HCT116 (cell line): Measurements from ENCODE around the gene PCCA. TPM values are rescaled to one million over a fixed set of nuclear protein-coding genes. Genes with fewer than 3 reads are reported as not detected.

Experiments
- ATAC-seq: fragments of 200-7000 bp; cut with Tn5 transposase; 2 replicates; pipeline ENCODE4 v1.9.1; 2020; ENCODE audit warnings: mild to moderate bottlenecking, moderate library complexity
- BruUV-seq: library from RNA; stranded (reverse); fragments of 400-500 nt; replicated peaks from 2 replicates; lab custom pipeline; 2021; lab: Mats Ljungman, UMichigan
- CTCF ChIA-PET: fragments of 300-600 bp; sonication (Branson Sonifier 250); formaldehyde crosslinking; loops from one replicate; lab custom pipeline; 2021; ENCODE audit warnings: antibody characterized with exemption; lab: Charles Lee
- POLR2A ChIA-PET: fragments of 300-600, 350-600 bp; sonication (Branson Sonifier 250); formaldehyde crosslinking; loops from one replicate; lab custom pipeline; 2021; ENCODE audit warnings: antibody characterized with exemption; lab: Charles Lee
- RAD21 ChIA-PET, 2 experiments: fragments of 300-600 bp; sonication (Branson Sonifier 250); formaldehyde crosslinking; loops; one replicate each; lab custom pipeline; 2023; ENCODE audit warnings: low total read pairs in 2 of 2; ENCODE audit not compliant: uncharacterized antibody in 2 of 2, unreplicated experiment in 2 of 2, low non-redundant PET in 1 of 2; lab: Charles Lee
- DNase-seq: peaks from one replicate; pipeline ENCODE4 v3.0.0-alpha.2; 2010; ENCODE audit warnings: low read depth, low spot score
- H2AFZ ChIP-seq: fragments of 200-600 bp; shearing (Covaris generic), sonication (generic); 2 replicates; pipeline ENCODE4 v1.6.1; 2017; ENCODE audit warnings: low read depth, mixed run types, mixed read lengths, antibody characterized with exemption, low read length; ENCODE audit not compliant: poor library complexity, severe bottlenecking
- H3K27ac ChIP-seq: 2 replicates; pipeline ENCODE4 v1.5.1; 2012; ENCODE audit warnings: low read depth, low read length
- H3K27me3 ChIP-seq: fragments of 200-600 bp; sonication (generic); 2 replicates; pipeline ENCODE4 v1.6.1; 2016; ENCODE audit warnings: mixed run types, low read length, mixed read lengths; ENCODE audit not compliant: insufficient read depth
- H3K36me3 ChIP-seq, 2 experiments: fragments of 200-500 bp in 1 of 2; fragments of 200-600 bp in 1 of 2; sonication (Bioruptor generic) in 1 of 2; sonication (generic) in 1 of 2; 2 replicates each; pipeline versions ENCODE4 v1.5.1 to v1.6.1; 2014 to 2016; ENCODE audit warnings: low read length in 2 of 2, inconsistent platforms in 1 of 2, mixed read lengths in 1 of 2, mixed run types in 1 of 2; ENCODE audit not compliant: insufficient read depth in 2 of 2, control insufficient read depth in 1 of 2
- H3K4me1 ChIP-seq, 2 experiments: fragments of 200-600 bp in 1 of 2; sonication (generic) in 1 of 2; 2 replicates each; pipeline versions ENCODE4 v1.5.1 to v1.6.1; 2012 to 2017; ENCODE audit warnings: low read length in 2 of 2, inconsistent platforms in 1 of 2, mild to moderate bottlenecking in 1 of 2, mixed read lengths in 1 of 2, mixed run types in 1 of 2, moderate library complexity in 1 of 2; ENCODE audit not compliant: insufficient read depth in 2 of 2, control insufficient read depth in 1 of 2
- H3K4me2 ChIP-seq: fragments of 200-600 bp; sonication (generic); 2 replicates; pipeline ENCODE4 v1.6.1; 2017; ENCODE audit warnings: mixed run types, low read length, mixed read lengths
- H3K4me3 ChIP-seq, 2 experiments: fragments of 200-600 bp in 1 of 2; sonication (generic) in 1 of 2; replicated peaks in 1 of 2; 2 replicates each; pipeline ENCODE4 v1.5.1; 2011 to 2016; ENCODE audit warnings: low read length in 2 of 2, control low read depth in 1 of 2, low read depth in 1 of 2, mild to moderate bottlenecking in 1 of 2, mixed read lengths in 1 of 2, mixed run types in 1 of 2
- H3K79me2 ChIP-seq: fragments of 200-600 bp; sonication (generic); 2 replicates; pipeline ENCODE4 v1.6.1; 2017; ENCODE audit warnings: mild to moderate bottlenecking, mixed run types, low read length, moderate library complexity, mixed read lengths; ENCODE audit not compliant: insufficient read depth
- H3K9ac ChIP-seq: fragments of 200-600 bp; sonication (generic); 2 replicates; pipeline ENCODE4 v1.6.1; 2016; ENCODE audit warnings: low read length, mixed read lengths
- H3K9me2 ChIP-seq: fragments of 200-600 bp; sonication (generic), shearing (Covaris generic); 2 replicates; pipeline ENCODE4 v1.6.1; 2017; ENCODE audit warnings: mixed run types, mild to moderate bottlenecking, moderate library complexity; ENCODE audit not compliant: insufficient read depth
- H3K9me3 ChIP-seq, 2 experiments: fragments of 200-500 bp in 1 of 2; fragments of 200-600 bp in 1 of 2; sonication (Bioruptor generic) in 1 of 2; sonication (generic) in 1 of 2; 2 replicates each; pipeline ENCODE4 v1.6.1; 2014 to 2017; ENCODE audit warnings: low read length in 2 of 2, mixed read lengths in 2 of 2, inconsistent platforms in 1 of 2, low read depth in 1 of 2, mild to moderate bottlenecking in 1 of 2, mixed run types in 1 of 2, moderate library complexity in 1 of 2; ENCODE audit not compliant: control insufficient read depth in 1 of 2, insufficient read depth in 1 of 2
- H4K20me1 ChIP-seq: fragments of 200-600 bp; sonication (generic), shearing (Covaris generic); 2 replicates; pipeline ENCODE4 v1.6.1; 2017; ENCODE audit warnings: mixed run types, mild to moderate bottlenecking, moderate library complexity; ENCODE audit not compliant: insufficient read depth
- CBX3 ChIP-seq: IDR thresholded peaks from 2 replicates; pipeline ENCODE4 v1.6.1; 2012; ENCODE audit warnings: low read depth
- CEBPB ChIP-seq: IDR thresholded peaks from 2 replicates; pipeline ENCODE4 v1.6.1; 2012; ENCODE audit warnings: low read depth
- EGR1 ChIP-seq: IDR thresholded peaks from 2 replicates; pipeline ENCODE4 v1.6.1; 2012; ENCODE audit warnings: low read depth
- ELF1 ChIP-seq: IDR thresholded peaks from 2 replicates; pipeline ENCODE4 v1.6.1; 2012; ENCODE audit warnings: low read depth, borderline replicate concordance
- EZH2 ChIP-seq: fragments of 200-600 bp; sonication (generic); IDR thresholded peaks from 2 replicates; pipeline ENCODE4 v1.6.1; 2017; ENCODE audit warnings: antibody characterized with exemption, mixed run types
- FOSL1 ChIP-seq: IDR thresholded peaks from 2 replicates; pipeline ENCODE4 v1.6.1; 2012; ENCODE audit warnings: low read depth
- JUND ChIP-seq: IDR thresholded peaks from 2 replicates; pipeline ENCODE4 v1.6.1; 2012
- MAX ChIP-seq: IDR thresholded peaks from 2 replicates; pipeline ENCODE4 v1.6.1; 2012
- POLR2AphosphoS5 ChIP-seq: IDR thresholded peaks from 2 replicates; pipeline ENCODE4 v1.6.1; 2011; ENCODE audit warnings: mild to moderate bottlenecking, low read depth, low read length, moderate library complexity
- REST ChIP-seq: IDR thresholded peaks from 2 replicates; pipeline ENCODE4 v1.6.1; 2012; ENCODE audit warnings: low read depth
- SIN3A ChIP-seq: IDR thresholded peaks from 2 replicates; pipeline ENCODE4 v1.6.1; 2012; ENCODE audit warnings: low read depth
- SP1 ChIP-seq: IDR thresholded peaks from 2 replicates; pipeline ENCODE4 v1.6.1; 2012; ENCODE audit warnings: low read depth
- TCF7L2 ChIP-seq: IDR thresholded peaks from 2 replicates; pipeline ENCODE4 v1.7.0; 2011; ENCODE audit warnings: borderline replicate concordance, inconsistent platforms; ENCODE audit not compliant: insufficient read depth, insufficient read length; ENCODE audit errors: extremely low read depth
- YY1 ChIP-seq: IDR thresholded peaks from 2 replicates; pipeline ENCODE4 v1.6.1; 2011; ENCODE audit warnings: low read length, low read depth, moderate library complexity, mild to moderate bottlenecking; ENCODE audit not compliant: insufficient replicate concordance; ENCODE audit errors: extremely low read depth
- ZBTB33 ChIP-seq: IDR thresholded peaks from 2 replicates; pipeline ENCODE4 v1.6.1; 2011; ENCODE audit warnings: mild to moderate bottlenecking, low read length, moderate library complexity; ENCODE audit not compliant: insufficient replicate concordance; ENCODE audit errors: extremely low read depth
- ZFX ChIP-seq: fragments of 450-650 bp; IDR thresholded peaks from 2 replicates; pipeline ENCODE4 v1.6.1; 2017
- ZNF274 ChIP-seq: fragments of 200-500 bp; sonication (Bioruptor generic); IDR thresholded peaks from 2 replicates; pipeline ENCODE4 v1.6.1; 2014; ENCODE audit warnings: mild to moderate bottlenecking, low read depth, low read length, inconsistent platforms
- intact Hi-C: fragments of 100-400 bp; cut with micrococcal nuclease; formaldehyde crosslinking; loops from 2 replicates; pipeline ENCODE4 v1.10.0; 2022
- total RNA-seq: library from RNA; stranded (reverse); gene quantifications from one replicate; pipeline ENCODE4 v1.2.1, GENCODE V29; 2021; ENCODE audit not compliant: unreplicated experiment
- TF ChIP-seq, protein P1 (sequence below), 3 experiments: fragments of 200-600 bp in 1 of 3; sonication (generic) in 1 of 3; IDR thresholded peaks in 2 of 3; conservative IDR thresholded peaks in 1 of 3; 2 replicates each; pipeline ENCODE4 v1.5.1; 2012 to 2017; ENCODE audit warnings: low read depth in 2 of 3, low read length in 2 of 3, antibody characterized with exemption in 1 of 3, borderline replicate concordance in 1 of 3, control low read depth in 1 of 3, mild to moderate bottlenecking in 1 of 3, mixed read lengths in 1 of 3, mixed run types in 1 of 3, moderate library complexity in 1 of 3; ENCODE audit not compliant: insufficient read depth in 1 of 3

Gene PCCA
- total RNA-seq, 1 experiment from 2014 or later = 23.0 TPM

DNA sequence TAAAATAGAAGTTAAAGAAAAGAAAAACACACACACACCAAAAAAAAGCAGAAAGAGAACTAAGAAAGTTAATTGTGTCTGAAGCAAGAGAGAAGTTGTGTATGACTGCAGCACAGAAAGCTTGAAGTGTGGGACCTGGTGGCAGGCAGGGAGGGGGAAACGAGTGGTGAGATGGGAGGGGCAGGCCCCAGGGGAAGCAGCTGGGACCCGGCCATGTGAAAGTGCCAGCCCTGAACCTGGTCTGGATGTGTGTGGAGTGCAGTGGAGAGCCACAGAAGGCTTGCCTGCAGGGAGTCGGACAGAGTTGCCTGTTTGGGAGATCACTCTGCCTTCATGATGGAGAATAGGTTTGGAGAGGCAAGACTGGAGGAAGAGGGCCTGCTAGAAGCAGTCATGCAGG, 300.7 kb downstream of the PCCA start:
- peaks cover 55 to 57% of the 10 kb centered on the region in 2 experiments for H3K4me1 ChIP-seq
- H3K9me2 ChIP-seq = no peaks in the 10 kb centered on the region
- no peaks in the 10 kb centered on the region for H3K27me3 ChIP-seq
- no peaks in the 10 kb centered on the region for H3K79me2 ChIP-seq
- intact Hi-C loops = loop anchor here (5.0 to 10.0 kb wide), 3 partner anchors 123 to 732 kb away; no protein-coding TSS in a partner anchor
- RAD21 ChIA-PET = no interaction called here
- 0 out of 4 replicates have a peak, but pooled peaks cover 0 to 5% of the 10 kb centered on the region in 2 experiments for H3K36me3 ChIP-seq
- H3K4me2 ChIP-seq = no peak overlapping the region
- H3K27ac ChIP-seq = peak overlapping the region; percentile 41; the same call in 1 of the 2 replicates
- H3K4me3 ChIP-seq = no peak overlapping the region
- no peaks in the 10 kb centered on the region for H4K20me1 ChIP-seq
- H2AFZ ChIP-seq = no peak overlapping the region
- H3K9ac ChIP-seq = no peak overlapping the region
- H3K9me3 ChIP-seq = no peaks in the 10 kb centered on the region
- DNase-seq (no peak), ATAC-seq (no peak)
- POLR2A ChIA-PET = no interaction called here
- no TSS peak for BruUV-seq
- CTCF ChIA-PET = interaction anchor here (1.5 kb wide), 1 partner anchor 125 kb away, joined by 5 read pairs; no protein-coding TSS in a partner anchor
- TF ChIP-seq MAX (no peak), CBX3 (no peak), POLR2AphosphoS5 (no peak), ZBTB33 (no peak), REST (no peak), ZFX (no peak), TCF7L2 (no peak), ZNF274 (no peak), JUND (no peak), CEBPB (no peak), EGR1 (no peak), EZH2 (no peak), SP1 (no peak), ELF1 (no peak), FOSL1 (no peak), YY1 (no peak), SIN3A (no peak)
- TF ChIP-seq, protein P1, sequence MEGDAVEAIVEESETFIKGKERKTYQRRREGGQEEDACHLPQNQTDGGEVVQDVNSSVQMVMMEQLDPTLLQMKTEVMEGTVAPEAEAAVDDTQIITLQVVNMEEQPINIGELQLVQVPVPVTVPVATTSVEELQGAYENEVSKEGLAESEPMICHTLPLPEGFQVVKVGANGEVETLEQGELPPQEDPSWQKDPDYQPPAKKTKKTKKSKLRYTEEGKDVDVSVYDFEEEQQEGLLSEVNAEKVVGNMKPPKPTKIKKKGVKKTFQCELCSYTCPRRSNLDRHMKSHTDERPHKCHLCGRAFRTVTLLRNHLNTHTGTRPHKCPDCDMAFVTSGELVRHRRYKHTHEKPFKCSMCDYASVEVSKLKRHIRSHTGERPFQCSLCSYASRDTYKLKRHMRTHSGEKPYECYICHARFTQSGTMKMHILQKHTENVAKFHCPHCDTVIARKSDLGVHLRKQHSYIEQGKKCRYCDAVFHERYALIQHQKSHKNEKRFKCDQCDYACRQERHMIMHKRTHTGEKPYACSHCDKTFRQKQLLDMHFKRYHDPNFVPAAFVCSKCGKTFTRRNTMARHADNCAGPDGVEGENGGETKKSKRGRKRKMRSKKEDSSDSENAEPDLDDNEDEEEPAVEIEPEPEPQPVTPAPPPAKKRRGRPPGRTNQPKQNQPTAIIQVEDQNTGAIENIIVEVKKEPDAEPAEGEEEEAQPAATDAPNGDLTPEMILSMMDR (IDR thresholded peaks at IDR 0.05 in 2 of 3, conservative IDR thresholded peaks at IDR 0.05 in 1 of 3; ENCODE audit: borderline replicate concordance in 1 of 3, insufficient read depth in 1 of 3, low read depth in 2 of 3, low read length in 2 of 3) = no peak
